Esophagus muscularis mucosa (tissue), 3 donors: Measurements from ENCODE around the gene IGFBPL1.

Source experiments
- CTCF ChIP-seq, 3 experiments: fragments of 200-600 bp in 2 of 3; fragments of 450-650 bp in 1 of 3; sonication (generic) in 2 of 3; IDR thresholded peaks; one replicate each; pipeline ENCODE4 v1.5.1; 2017 to 2019; ENCODE audit warnings: antibody characterized with exemption in 3 of 3, mild to moderate bottlenecking in 2 of 3, moderate library complexity in 1 of 3
- POLR2AphosphoS5 ChIP-seq, 2 donors: sonication (generic); formaldehyde crosslinking; IDR thresholded peaks; one replicate each; pipeline ENCODE4 v1.6.1; 2017; ENCODE audit warnings: antibody characterized with exemption in 2 of 2

GRCh38 chr9:38359297-38359653 is 65.0 kb downstream of the IGFBPL1 start:
- TF ChIP-seq POLR2AphosphoS5 (IDR thresholded peaks at IDR 0.05), result no peak
- TF ChIP-seq CTCF (IDR thresholded peaks at IDR 0.05), result no peak
